Neuron (in vitro differentiated cells): ENCODE results near the gene FMN1.

Experiments used
- H2AFZ ChIP-seq: one replicate; pipeline ENCODE4 v1.6.1; 2013; ENCODE audit warnings: low read depth, mild to moderate bottlenecking, inconsistent platforms, low read length, moderate library complexity
- H3K27me3 ChIP-seq: one replicate; pipeline ENCODE4 v1.6.1; 2013; ENCODE audit warnings: low read length; ENCODE audit not compliant: insufficient read depth
- H3K36me3 ChIP-seq: one replicate; pipeline ENCODE4 v1.6.1; 2013; ENCODE audit warnings: low read length; ENCODE audit not compliant: insufficient read depth
- H3K4me1 ChIP-seq: one replicate; pipeline ENCODE4 v1.6.1; 2013; ENCODE audit warnings: low read length; ENCODE audit not compliant: insufficient read depth
- H3K4me3 ChIP-seq: 2 replicates; pipeline ENCODE4 v1.5.1; 2013; ENCODE audit warnings: mild to moderate bottlenecking, low read length, moderate library complexity
- H3K9me3 ChIP-seq: one replicate; pipeline ENCODE4 v1.6.1; 2013; ENCODE audit warnings: low read length

FMN1 gene

GRCh38 chr15:32903591-32904290, 290.8 kb downstream of the FMN1 start:
- Histone ChIP-seq H3K27me3 (no peaks in the 10 kb centered on the region), H3K9me3 (no peaks in the 10 kb centered on the region), H2AFZ (no peak overlapping the region), H3K36me3 (no peaks in the 10 kb centered on the region), H3K4me1 (peaks cover 24% of the 10 kb centered on the region), H3K4me3 (no peak overlapping the region)

GRCh38 chr15:32901995-32902394, 292.5 kb downstream of the FMN1 start:
- no peaks in the 10 kb centered on the region for H3K9me3 ChIP-seq
- no peak overlapping the region for H3K4me3 ChIP-seq
- H2AFZ ChIP-seq, result no peak overlapping the region
- H3K4me1 ChIP-seq, result peaks cover 22% of the 10 kb centered on the region
- no peaks in the 10 kb centered on the region for H3K36me3 ChIP-seq
- no peaks in the 10 kb centered on the region for H3K27me3 ChIP-seq

- Histone ChIP-seq H3K4me3 (no peak overlapping the region), H3K27me3 (no peaks in the 10 kb centered on the region), H2AFZ (no peak overlapping the region), H3K4me1 (peaks cover 22% of the 10 kb centered on the region), H3K9me3 (no peaks in the 10 kb centered on the region), H3K36me3 (no peaks in the 10 kb centered on the region)
Measured at GRCh38 chr15:32901192-32901591, 293.3 kb downstream of the FMN1 start.

GRCh38 chr15:32899126-32899596, 295.4 kb downstream of the FMN1 start:
- no peak overlapping the region for H2AFZ ChIP-seq
- H3K27me3 ChIP-seq, result no peaks in the 10 kb centered on the region
- no peaks in the 10 kb centered on the region for H3K36me3 ChIP-seq
- H3K9me3 ChIP-seq, result no peaks in the 10 kb centered on the region
- no peak overlapping the region for H3K4me3 ChIP-seq
- peaks cover 22% of the 10 kb centered on the region for H3K4me1 ChIP-seq

- H2AFZ ChIP-seq, result no peak overlapping the region
- H3K9me3 ChIP-seq, result no peaks in the 10 kb centered on the region
- H3K27me3 ChIP-seq, result no peaks in the 10 kb centered on the region
- peaks cover 22% of the 10 kb centered on the region for H3K4me1 ChIP-seq
- no peak overlapping the region for H3K4me3 ChIP-seq
- no peaks in the 10 kb centered on the region for H3K36me3 ChIP-seq
Measured at GRCh38 chr15:32898414-32898813, 296.1 kb downstream of the FMN1 start.

GRCh38 chr15:32893421-32893820, 301.1 kb downstream of the FMN1 start:
- Histone ChIP-seq H3K4me3 (no peak overlapping the region), H3K27me3 (no peaks in the 10 kb centered on the region), H3K4me1 (peaks cover 5% of the 10 kb centered on the region), H3K9me3 (peaks cover 1% of the 10 kb centered on the region), H3K36me3 (no peaks in the 10 kb centered on the region), H2AFZ (no peak overlapping the region)

- no peaks in the 10 kb centered on the region for H3K27me3 ChIP-seq
- peaks cover 1% of the 10 kb centered on the region for H3K9me3 ChIP-seq
- H3K4me1 ChIP-seq, result no peaks in the 10 kb centered on the region
- no peak overlapping the region for H2AFZ ChIP-seq
- H3K4me3 ChIP-seq, result no peak overlapping the region
- no peaks in the 10 kb centered on the region for H3K36me3 ChIP-seq
Measured at GRCh38 chr15:32889214-32889613, 305.3 kb downstream of the FMN1 start.

- Histone ChIP-seq H3K36me3 (no peaks in the 10 kb centered on the region), H3K4me1 (no peaks in the 10 kb centered on the region), H3K9me3 (peaks cover 1% of the 10 kb centered on the region), H3K4me3 (no peak overlapping the region), H3K27me3 (no peaks in the 10 kb centered on the region), H2AFZ (no peak overlapping the region)
Measured at GRCh38 chr15:32888221-32888761, 306.2 kb downstream of the FMN1 start.

GRCh38 chr15:32887090-32887489, 307.4 kb downstream of the FMN1 start:
- Histone ChIP-seq H3K4me3 (no peak overlapping the region), H3K27me3 (no peaks in the 10 kb centered on the region), H3K36me3 (no peaks in the 10 kb centered on the region), H2AFZ (no peak overlapping the region), H3K9me3 (no peaks in the 10 kb centered on the region), H3K4me1 (no peaks in the 10 kb centered on the region)

- Histone ChIP-seq H3K4me3 (no peak overlapping the region), H3K36me3 (no peaks in the 10 kb centered on the region), H3K4me1 (peaks cover 4% of the 10 kb centered on the region), H3K9me3 (no peaks in the 10 kb centered on the region), H3K27me3 (no peaks in the 10 kb centered on the region), H2AFZ (no peak overlapping the region)
Measured at GRCh38 chr15:32886459-32886858, 308.1 kb downstream of the FMN1 start.

- Histone ChIP-seq H3K27me3 (no peaks in the 10 kb centered on the region), H3K9me3 (no peaks in the 10 kb centered on the region), H3K4me1 (peaks cover 4% of the 10 kb centered on the region), H3K36me3 (no peaks in the 10 kb centered on the region), H3K4me3 (no peak overlapping the region), H2AFZ (no peak overlapping the region)
Measured at GRCh38 chr15:32885713-32886112, 308.8 kb downstream of the FMN1 start.

- Histone ChIP-seq H3K9me3 (no peaks in the 10 kb centered on the region), H3K36me3 (no peaks in the 10 kb centered on the region), H3K4me1 (peaks cover 4% of the 10 kb centered on the region), H3K27me3 (no peaks in the 10 kb centered on the region), H2AFZ (no peak overlapping the region), H3K4me3 (no peak overlapping the region)
Measured at GRCh38 chr15:32884146-32884545, 310.4 kb downstream of the FMN1 start.

GRCh38 chr15:32882955-32883354, 311.6 kb downstream of the FMN1 start:
- Histone ChIP-seq H3K4me1 (peaks cover 6% of the 10 kb centered on the region), H3K4me3 (no peak overlapping the region), H3K27me3 (no peaks in the 10 kb centered on the region), H3K9me3 (no peaks in the 10 kb centered on the region), H3K36me3 (no peaks in the 10 kb centered on the region), H2AFZ (no peak overlapping the region)

- H3K9me3 ChIP-seq, result no peaks in the 10 kb centered on the region
- H3K4me3 ChIP-seq, result no peak overlapping the region
- H3K27me3 ChIP-seq, result no peaks in the 10 kb centered on the region
- peaks cover 6% of the 10 kb centered on the region for H3K4me1 ChIP-seq
- H3K36me3 ChIP-seq, result no peaks in the 10 kb centered on the region
- H2AFZ ChIP-seq, result no peak overlapping the region
Measured at GRCh38 chr15:32881528-32881927, 313.0 kb downstream of the FMN1 start.
